ACHN (cell line): Measurements from ENCODE around the gene SPTBN5.
"Not testable (repeated sequence)": the region's sequence is repeated elsewhere in the genome, so short reads cannot be mapped to it uniquely, and the experiment has no call there.

Experiments
- DNase-seq: peaks from one replicate; pipeline ENCODE4 v3.0.0-alpha.2; 2015
- in situ Hi-C: cut with HindIII; loops from 2 replicates; pipeline ENCODE4 v1.10.0; 2017; ENCODE audit warnings: low sequenced_read_pairs, low pct_ligation_motif_present, low pct_unique_long_range_greater_than_20kb

The SPTBN5 gene

GRCh38 chr15:41838400-41838897, 55.4 kb downstream of the SPTBN5 start, which contains the start of gene PLA2G4B:
PLA2G4B (plus strand) TSS chr15:41838847; CDS start chr15:41838914, 67 bp downstream.
- in situ Hi-C loops = no loop called here
- DNase-seq = no peak

GRCh38 chr15:41836713-41837454, 57.0 kb downstream of the SPTBN5 start:
- in situ Hi-C loops = no loop called here
- no peak for DNase-seq

- in situ Hi-C loops = no loop called here
- DNase-seq = no peak
Observed at GRCh38 chr15:41836073-41836472, 57.8 kb downstream of the SPTBN5 start.

GRCh38 chr15:41834096-41834495, 59.8 kb downstream of the SPTBN5 start:
- in situ Hi-C loops = no loop called here
- no peak for DNase-seq

GRCh38 chr15:41832875-41833274, 61.0 kb downstream of the SPTBN5 start:
- no peak for DNase-seq
- in situ Hi-C loops = no loop called here

- in situ Hi-C loops = no loop called here
- DNase-seq = no peak
Observed at GRCh38 chr15:41832208-41832607, 61.6 kb downstream of the SPTBN5 start.

- in situ Hi-C loops = not testable (repeated sequence)
- DNase-seq = peak; percentile 4
Observed at GRCh38 chr15:41831291-41831690, 62.6 kb downstream of the SPTBN5 start.

- DNase-seq = no peak
- in situ Hi-C loops = no loop called here
Observed at GRCh38 chr15:41829959-41830646, 63.8 kb downstream of the SPTBN5 start.

GRCh38 chr15:41828807-41829141, 65.1 kb downstream of the SPTBN5 start:
- DNase-seq = no peak
- in situ Hi-C loops = no loop called here

GRCh38 chr15:41827880-41828806, 65.7 kb downstream of the SPTBN5 start, which contains the start of gene JMJD7:
JMJD7 (plus strand) TSS chr15:41828092; CDS start chr15:41828125, 33 bp downstream.
- in situ Hi-C loops = no loop called here

GRCh38 chr15:41827290-41827879, 66.5 kb downstream of the SPTBN5 start:
- in situ Hi-C loops = no loop called here

More at GRCh38 chr15:41827880-41828806, 65.7 kb downstream of the SPTBN5 start, which contains the start of gene JMJD7:
- peak; percentile 81 for DNase-seq

GRCh38 chr15:41825572-41826535, 68.0 kb downstream of the SPTBN5 start:
- in situ Hi-C loops = no loop called here
- no peak for DNase-seq

More at GRCh38 chr15:41827290-41827879, 66.5 kb downstream of the SPTBN5 start:
- DNase-seq = no peak

- no peak for DNase-seq
Observed at GRCh38 chr15:41825145-41825544, 68.7 kb downstream of the SPTBN5 start.

GRCh38 chr15:41824062-41824745, 69.6 kb downstream of the SPTBN5 start:
- DNase-seq = no peak
- in situ Hi-C loops = no loop called here

More at GRCh38 chr15:41825145-41825544, 68.7 kb downstream of the SPTBN5 start:
- in situ Hi-C loops = no loop called here

- no peak for DNase-seq
- in situ Hi-C loops = no loop called here
Observed at GRCh38 chr15:41823502-41823901, 70.4 kb downstream of the SPTBN5 start.

GRCh38 chr15:41822957-41823356, 70.9 kb downstream of the SPTBN5 start:
- no peak for DNase-seq
- in situ Hi-C loops = no loop called here

GRCh38 chr15:41822471-41822870, 71.4 kb downstream of the SPTBN5 start:
- no peak for DNase-seq
- in situ Hi-C loops = no loop called here
